T-helper 1 cell treated with Interleukin-12 subunit alpha and Interleukin-12 subunit beta and Interleukin-4 antibody, amounts not matched to agents 30 ng/mL and 1 ng/mL, for 36 hours (primary cell): ENCODE data around the gene CD72. TPM values are rescaled to one million over a fixed set of nuclear protein-coding genes. Genes with fewer than 3 reads are reported as not detected.
"Not testable (repeated sequence)": the region's sequence is repeated elsewhere in the genome, so short reads cannot be mapped to it uniquely, and the experiment has no call there.

ENCODE experiments used
- intact Hi-C: fragments of 100-400 bp; cut with micrococcal nuclease; formaldehyde crosslinking; loops from one replicate; pipeline ENCODE4 v1.15.1; 2024
- total RNA-seq: library from RNA; stranded (reverse); gene quantifications from 2 replicates; pipeline ENCODE4 v1.2.3, GENCODE V29; 2022

CD72 gene
- total RNA-seq, 1 donor from 2014 or later = 7.6 TPM

GRCh38 chr9:35599763-35600604 lies 18.2 kb downstream of the CD72 start:
- intact Hi-C loops = loop anchor here (1.0 to 5.0 kb wide), 4 partner anchors 119 to 1223 kb away; partner anchors contain the start of genes MYORG and UNC13B

GRCh38 chr9:35598866-35599590 lies 19.2 kb downstream of the CD72 start:
- intact Hi-C loops = no loop called here

DNA sequence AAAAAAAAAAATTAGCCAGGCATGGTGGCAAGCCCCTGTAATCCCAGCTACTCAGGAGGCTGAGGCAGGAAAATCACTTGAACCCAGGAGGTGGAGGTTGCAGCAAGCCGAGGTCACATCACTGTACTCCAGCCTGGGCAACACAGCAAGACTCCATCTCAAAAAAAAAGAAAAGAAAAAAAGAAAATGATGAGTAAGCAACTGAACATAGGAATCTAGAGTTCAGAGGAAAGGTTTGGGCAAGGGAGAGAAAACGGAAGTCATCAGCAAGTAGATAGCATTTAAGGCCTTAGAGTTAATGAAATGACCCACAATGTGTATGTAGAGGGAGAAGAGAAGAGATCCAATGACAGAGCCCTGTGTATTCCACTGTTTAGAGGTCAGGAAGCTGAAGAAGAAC lies 21.3 kb downstream of the CD72 start:
- intact Hi-C loops = not testable (repeated sequence)

DNA sequence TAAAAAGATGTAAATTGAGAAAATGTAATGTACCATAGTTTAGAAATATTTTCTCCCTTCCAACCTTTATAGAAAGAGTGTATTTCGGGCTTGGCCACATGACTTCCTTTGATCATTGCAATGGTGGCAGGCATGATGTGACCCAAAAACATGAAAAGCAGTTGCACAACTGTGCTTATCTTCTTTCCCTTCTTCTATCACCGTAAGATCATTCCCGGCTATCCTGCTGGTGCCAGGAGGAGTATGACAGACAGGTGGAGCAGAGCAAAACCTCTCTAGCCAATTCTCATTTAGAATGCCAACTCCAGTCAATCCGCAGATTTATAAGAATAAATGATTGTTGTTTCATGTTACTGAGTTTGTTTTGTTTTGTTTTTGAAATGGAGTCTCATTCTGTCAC lies 23.7 kb downstream of the CD72 start:
- intact Hi-C loops = no loop called here

DNA sequence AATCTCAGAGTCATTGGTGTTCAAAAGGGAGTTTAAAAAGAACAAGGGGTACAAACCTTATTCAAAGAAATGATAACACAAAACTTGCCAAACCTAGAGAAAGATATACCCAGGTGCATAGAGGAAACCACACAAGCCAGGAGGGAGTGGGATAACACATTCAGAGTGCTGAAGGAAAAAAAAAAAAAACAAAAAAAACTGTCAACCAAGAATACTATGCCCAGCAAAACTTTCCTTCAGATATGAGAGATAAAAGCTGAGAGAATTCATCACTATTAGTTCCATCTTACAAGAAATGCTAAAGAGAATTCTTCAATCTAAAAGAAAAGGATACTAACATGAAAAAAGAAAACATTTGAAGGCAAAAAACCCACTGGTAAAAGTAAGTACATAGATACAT lies 24.6 kb downstream of the CD72 start:
- intact Hi-C loops = no loop called here

DNA sequence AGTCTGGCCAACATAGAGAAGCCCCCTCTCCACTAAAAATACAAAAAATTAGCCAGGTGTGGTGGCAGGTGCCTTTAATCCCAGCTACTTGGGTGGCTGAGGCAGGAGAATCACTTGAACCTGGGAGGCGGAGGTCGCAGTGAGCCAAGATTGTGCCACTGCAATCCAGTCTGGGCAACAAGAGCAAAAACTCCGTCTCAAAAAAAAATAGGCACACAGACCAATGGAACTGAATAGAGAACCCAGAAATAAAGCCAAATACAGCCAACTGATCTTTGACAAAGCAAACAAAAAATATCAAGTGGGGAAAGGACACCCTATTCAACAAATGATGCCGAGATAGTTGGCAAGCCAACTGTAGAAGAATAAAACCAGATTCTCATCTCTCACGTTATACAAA lies 29.7 kb downstream of the CD72 start:
- intact Hi-C loops = not testable (repeated sequence)

- intact Hi-C loops = not testable (repeated sequence)
Measured at GRCh38 chr9:35584681-35585080, 33.5 kb downstream of the CD72 start.

GRCh38 chr9:35583521-35583920 lies 34.7 kb downstream of the CD72 start:
- intact Hi-C loops = not testable (repeated sequence)

DNA sequence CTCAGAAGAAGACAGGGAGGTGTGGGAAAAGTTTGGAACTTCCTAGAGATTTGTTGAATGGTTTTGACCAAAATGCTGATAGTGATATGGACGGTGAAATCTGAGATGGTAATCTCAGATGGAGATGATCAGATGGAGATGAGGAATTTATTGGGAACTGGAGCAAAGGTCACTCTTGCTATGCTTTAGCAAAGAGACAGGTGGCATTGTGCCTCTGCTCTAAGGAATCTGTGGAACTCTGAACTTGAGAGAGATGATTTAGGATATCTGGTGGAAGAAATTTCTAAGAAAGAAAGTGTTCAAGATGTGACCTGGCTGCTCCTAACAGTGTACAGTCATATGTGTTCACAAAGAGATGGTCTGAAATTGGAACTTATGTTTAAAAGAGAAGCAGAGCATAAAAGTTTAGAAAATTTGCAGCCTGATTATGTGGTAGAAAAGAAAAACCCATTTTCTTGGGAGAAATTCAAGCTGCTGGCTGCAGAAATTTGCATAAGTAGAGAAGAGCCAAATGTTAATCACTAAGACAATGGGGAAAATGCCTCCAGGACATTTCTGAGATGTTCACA lies 38.5 kb downstream of the CD72 start:
- intact Hi-C loops = not testable (repeated sequence)

DNA sequence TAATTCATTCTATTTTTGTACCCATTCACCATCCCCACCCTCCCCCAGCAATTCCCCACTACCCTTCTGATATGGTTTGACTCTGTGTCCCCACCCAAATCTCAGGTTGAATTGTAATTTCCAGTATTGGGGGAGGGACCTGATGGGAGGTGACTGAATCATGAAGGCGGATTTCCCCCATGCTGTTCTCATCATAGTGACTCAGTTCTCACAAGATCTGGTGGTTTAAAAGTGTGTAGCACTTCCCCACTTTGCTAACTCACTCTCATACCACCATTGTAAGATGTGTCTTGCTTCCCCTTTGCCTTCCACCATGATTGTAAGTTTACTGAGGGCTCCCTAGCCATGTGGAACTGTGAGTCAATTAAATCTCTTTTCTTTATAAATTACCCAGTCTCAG lies 39.1 kb downstream of the CD72 start:
- intact Hi-C loops = no loop called here

GRCh38 chr9:35577486-35577885 lies 40.7 kb downstream of the CD72 start:
- intact Hi-C loops = no loop called here

DNA sequence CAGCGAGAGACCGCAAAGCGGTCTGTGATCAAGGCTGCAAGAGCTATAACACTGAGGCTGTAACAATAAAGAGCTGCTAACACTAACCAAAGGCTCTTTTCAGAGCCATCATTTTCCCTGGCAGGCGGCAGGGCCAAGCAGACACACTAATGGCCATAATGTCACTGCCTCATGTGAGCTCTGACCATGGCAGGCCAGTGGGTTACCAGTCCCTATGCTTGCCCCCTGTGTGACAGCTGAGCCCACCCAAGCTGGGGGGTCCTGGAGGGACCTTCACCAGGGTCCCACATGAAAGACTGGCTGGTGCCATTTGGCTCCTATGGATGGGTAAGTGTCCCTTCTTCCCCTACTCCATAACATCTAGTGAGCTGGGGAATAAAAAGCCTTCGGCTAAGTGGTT lies 42.7 kb downstream of the CD72 start:
- intact Hi-C loops = no loop called here

- intact Hi-C loops = loop anchor here (5.0 kb wide), 1 partner anchor 82 kb away; the partner anchor contains the start of gene RUSC2
Measured at GRCh38 chr9:35574578-35575122, 43.6 kb downstream of the CD72 start.

GRCh38 chr9:35570709-35571504 lies 47.3 kb downstream of the CD72 start:
- intact Hi-C loops = loop anchor here (1.0 to 5.0 kb wide), 2 partner anchors 33 to 79 kb away; partner anchors contain the start of gene RUSC2

DNA sequence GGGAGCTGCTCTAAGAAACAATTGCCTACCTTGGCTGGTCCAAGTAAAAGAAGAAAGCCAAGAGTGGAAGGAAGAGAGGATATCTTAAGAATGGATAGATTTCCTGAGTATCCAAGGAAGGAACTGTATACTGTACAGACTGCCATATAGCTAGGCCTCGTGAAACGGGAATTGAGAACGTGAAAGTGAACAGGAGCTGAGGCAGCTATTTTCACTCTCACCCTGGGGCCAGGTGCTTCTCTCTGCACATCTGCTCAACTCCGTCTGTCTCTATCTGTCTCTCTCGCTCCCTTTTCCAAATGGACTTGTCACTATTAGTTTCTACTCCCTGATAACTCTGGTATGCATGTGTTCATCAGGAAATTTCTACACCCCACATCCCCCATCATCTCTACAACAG lies 49.0 kb downstream of the CD72 start:
- intact Hi-C loops = no loop called here

- intact Hi-C loops = no loop called here
Measured at GRCh38 chr9:35568196-35568595, 50.0 kb downstream of the CD72 start.

DNA sequence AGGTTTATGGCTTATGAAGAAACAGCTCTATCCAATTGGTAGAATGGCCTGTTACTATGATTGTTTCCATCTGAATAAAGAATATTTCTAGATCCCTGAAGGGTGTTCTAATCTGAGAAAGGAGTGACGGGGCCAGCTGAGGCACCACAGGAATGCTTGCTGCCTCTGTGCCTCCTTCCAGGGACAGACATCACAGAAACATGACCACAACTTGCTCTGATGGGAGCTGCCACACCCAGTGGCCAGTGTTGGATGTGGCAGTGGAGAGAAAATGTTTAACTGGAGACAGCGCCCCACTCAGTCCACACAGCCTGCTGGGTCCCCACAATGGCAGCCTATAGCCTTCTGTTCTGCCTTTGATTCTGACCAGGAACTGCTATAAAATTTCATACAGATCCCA lies 51.8 kb downstream of the CD72 start:
- intact Hi-C loops = no loop called here

- intact Hi-C loops = no loop called here
Measured at GRCh38 chr9:35564658-35565061, 53.6 kb downstream of the CD72 start.

DNA sequence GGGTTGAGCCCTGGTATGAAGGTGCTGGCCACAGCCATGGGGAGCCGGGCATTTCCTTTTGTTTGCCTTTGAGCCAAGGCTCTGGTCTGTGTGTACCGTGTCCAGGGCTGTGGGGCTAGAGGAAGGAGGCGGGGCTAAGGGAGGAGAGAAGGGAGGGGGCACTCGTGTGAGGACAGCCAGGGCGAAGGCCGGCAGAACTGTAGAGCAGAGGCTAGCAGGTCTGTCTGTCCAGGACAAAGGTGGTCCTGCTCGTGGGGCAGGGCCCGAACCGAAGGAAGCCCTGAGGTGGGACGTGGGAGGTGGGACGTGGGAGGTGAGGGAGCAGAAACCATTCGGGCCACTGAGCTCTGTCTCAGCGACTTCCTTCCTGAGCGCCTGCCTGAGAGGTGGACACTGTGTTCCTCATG lies 54.4 kb downstream of the CD72 start:
- intact Hi-C loops = no loop called here

GRCh38 chr9:35562895-35563780 lies 55.1 kb downstream of the CD72 start:
- intact Hi-C loops = no loop called here
